HFFc6 (cell line): ENCODE data around the gene PHACTR1. TPM values are rescaled to one million over a fixed set of nuclear protein-coding genes. Genes with fewer than 3 reads are reported as not detected.

ENCODE experiments used
- DNase-seq: peaks from one replicate; pipeline ENCODE4 v3.0.0-alpha.2; 2018
- H3K27ac Mint-ChIP-seq: 2 replicates; pipeline ENCODE4 v1.8.0; 2020; ENCODE audit warnings: mild to moderate bottlenecking, mixed read lengths
- H3K27me3 Mint-ChIP-seq: 2 replicates; pipeline ENCODE4 v1.8.0; 2021; ENCODE audit warnings: mild to moderate bottlenecking, moderate library complexity, mixed read lengths; ENCODE audit not compliant: insufficient read depth
- H3K36me3 Mint-ChIP-seq: 2 replicates; pipeline ENCODE4 v1.8.0; 2021; ENCODE audit warnings: low read depth, mixed read lengths
- H3K4me1 Mint-ChIP-seq: 2 replicates; pipeline ENCODE4 v1.8.0; 2020; ENCODE audit warnings: low read depth, mixed read lengths
- H3K4me3 Mint-ChIP-seq: 2 replicates; pipeline ENCODE4 v1.8.0; 2020; ENCODE audit warnings: mild to moderate bottlenecking, moderate library complexity, mixed read lengths
- H3K9me3 Mint-ChIP-seq: 2 replicates; pipeline ENCODE4 v1.8.0; 2020; ENCODE audit warnings: mild to moderate bottlenecking, mixed read lengths
- CTCF ChIP-seq: fragments of 200-600 bp; sonication (generic); IDR thresholded peaks from 2 replicates; pipeline ENCODE4 v1.5.0; 2021; ENCODE audit warnings: antibody characterized with exemption, mild to moderate bottlenecking
- total RNA-seq, 6 experiments: library from RNA; stranded (reverse); fragmentation: NEBNext Ultra II Directional; extraction: Animal tissue kit (Norgen Biotek cat#: 25700); gene quantifications; 2 replicates in 1 of 6; 3 replicates in 5 of 6; pipeline ENCODE4 v1.2.3, GENCODE V29; 2021

The PHACTR1 gene
- total RNA-seq, 6 experiments from 2014 or later = 2.5 to 4.7 (median 3.9) TPM

- H3K27ac Mint-ChIP-seq = no peak overlapping the region
- H3K27me3 Mint-ChIP-seq = peaks cover 4% of the 10 kb centered on the region; the same call in 1 of the 2 replicates
- H3K36me3 Mint-ChIP-seq = peaks cover 6% of the 10 kb centered on the region; the same call in 1 of the 2 replicates
- no peak; the same call in 1 of the 2 replicates for TF ChIP-seq CTCF
- H3K4me1 Mint-ChIP-seq = peaks cover 26% of the 10 kb centered on the region
- no peak overlapping the region for H3K4me3 Mint-ChIP-seq
- DNase-seq = no peak
- H3K9me3 Mint-ChIP-seq = no peaks in the 10 kb centered on the region
Observed at GRCh38 chr6:13229205-13230085, 512.9 kb downstream of the PHACTR1 start.

- no peak for TF ChIP-seq CTCF
- no peak for DNase-seq
Observed at GRCh38 chr6:13233106-13233505, 516.5 kb downstream of the PHACTR1 start.

GRCh38 chr6:13234130-13234529, 517.6 kb downstream of the PHACTR1 start:
- Mint-ChIP-seq H3K9me3 (no peaks in the 10 kb centered on the region), H3K36me3 (peaks cover 6% of the 10 kb centered on the region; the same call in 1 of the 2 replicates), H3K27ac (peak overlapping the region; percentile 73), H3K4me1 (peaks cover 39% of the 10 kb centered on the region), H3K4me3 (peak overlapping the region; percentile 13), H3K27me3 (peaks cover 4% of the 10 kb centered on the region; the same call in 1 of the 2 replicates)
- TF ChIP-seq CTCF = no peak
- peak; percentile 97 for DNase-seq

More at GRCh38 chr6:13233106-13233505, 516.5 kb downstream of the PHACTR1 start:
- H3K36me3 Mint-ChIP-seq = peaks cover 6% of the 10 kb centered on the region; the same call in 1 of the 2 replicates
- peaks cover 4% of the 10 kb centered on the region; the same call in 1 of the 2 replicates for H3K27me3 Mint-ChIP-seq
- H3K4me1 Mint-ChIP-seq = peaks cover 40% of the 10 kb centered on the region
- H3K27ac Mint-ChIP-seq = peak overlapping the region; percentile 61
- H3K9me3 Mint-ChIP-seq = no peaks in the 10 kb centered on the region
- H3K4me3 Mint-ChIP-seq = no peak overlapping the region

- no peak overlapping the region; the same call in 1 of the 2 replicates for H3K27ac Mint-ChIP-seq
- DNase-seq = no peak
- H3K4me1 Mint-ChIP-seq = peaks cover 42% of the 10 kb centered on the region
- TF ChIP-seq CTCF = no peak
- H3K4me3 Mint-ChIP-seq = no peak overlapping the region
- peaks cover 6% of the 10 kb centered on the region; the same call in 1 of the 2 replicates for H3K36me3 Mint-ChIP-seq
- no peaks in the 10 kb centered on the region for H3K9me3 Mint-ChIP-seq
- peaks cover 6% of the 10 kb centered on the region; the same call in 1 of the 2 replicates for H3K27me3 Mint-ChIP-seq
Observed at GRCh38 chr6:13235339-13235738, 518.8 kb downstream of the PHACTR1 start.

- TF ChIP-seq CTCF = no peak
- Mint-ChIP-seq H3K4me3 (no peak overlapping the region), H3K36me3 (peaks cover 6% of the 10 kb centered on the region; the same call in 1 of the 2 replicates), H3K9me3 (no peaks in the 10 kb centered on the region), H3K27me3 (peaks cover 8% of the 10 kb centered on the region), H3K4me1 (peaks cover 48% of the 10 kb centered on the region), H3K27ac (no peak overlapping the region)
- no peak for DNase-seq
Observed at GRCh38 chr6:13237318-13237717, 520.8 kb downstream of the PHACTR1 start.
